Thyroid gland (tissue), 4 donors: ENCODE results near the gene PGBD5.

Source experiments
- POLR2A ChIP-seq, 2 donors: fragments of 450-650 bp; IDR thresholded peaks; one replicate each; pipeline ENCODE4 v1.6.1; 2017; ENCODE audit warnings: antibody characterized with exemption in 2 of 2, mild to moderate bottlenecking in 2 of 2, moderate library complexity in 1 of 2
- TF ChIP-seq, protein P1 (sequence below), 6 experiments: fragments of 200-600 bp in 3 of 6; fragments of 450-650 bp in 3 of 6; sonication (generic) in 3 of 6; IDR thresholded peaks; one replicate each; pipeline ENCODE4 v1.5.1; 2016 to 2019; ENCODE audit warnings: antibody characterized with exemption in 6 of 6, mild to moderate bottlenecking in 2 of 6, inconsistent platforms in 1 of 6, moderate library complexity in 1 of 6

DNA sequence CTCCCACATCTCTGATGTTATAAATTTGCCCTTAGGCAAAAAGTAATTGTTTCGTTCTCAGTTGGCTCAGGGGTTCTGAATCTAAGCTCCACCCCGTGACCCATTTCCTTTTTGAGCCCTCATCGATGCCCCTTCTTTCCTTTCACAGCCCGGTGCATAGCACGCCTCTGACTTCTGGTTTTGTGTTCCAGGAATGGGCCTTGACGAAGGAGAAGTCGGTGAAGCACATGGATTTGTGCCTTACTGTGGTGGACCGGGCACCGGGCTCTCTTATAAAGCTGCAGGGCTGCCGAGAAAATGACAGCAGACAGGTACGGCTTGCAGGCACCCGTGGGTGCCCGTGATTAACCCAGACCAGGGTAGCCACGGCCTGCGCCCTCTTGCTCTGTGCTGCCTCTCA lies 151.9 kb downstream of the PGBD5 start:
- TF ChIP-seq, protein P1, sequence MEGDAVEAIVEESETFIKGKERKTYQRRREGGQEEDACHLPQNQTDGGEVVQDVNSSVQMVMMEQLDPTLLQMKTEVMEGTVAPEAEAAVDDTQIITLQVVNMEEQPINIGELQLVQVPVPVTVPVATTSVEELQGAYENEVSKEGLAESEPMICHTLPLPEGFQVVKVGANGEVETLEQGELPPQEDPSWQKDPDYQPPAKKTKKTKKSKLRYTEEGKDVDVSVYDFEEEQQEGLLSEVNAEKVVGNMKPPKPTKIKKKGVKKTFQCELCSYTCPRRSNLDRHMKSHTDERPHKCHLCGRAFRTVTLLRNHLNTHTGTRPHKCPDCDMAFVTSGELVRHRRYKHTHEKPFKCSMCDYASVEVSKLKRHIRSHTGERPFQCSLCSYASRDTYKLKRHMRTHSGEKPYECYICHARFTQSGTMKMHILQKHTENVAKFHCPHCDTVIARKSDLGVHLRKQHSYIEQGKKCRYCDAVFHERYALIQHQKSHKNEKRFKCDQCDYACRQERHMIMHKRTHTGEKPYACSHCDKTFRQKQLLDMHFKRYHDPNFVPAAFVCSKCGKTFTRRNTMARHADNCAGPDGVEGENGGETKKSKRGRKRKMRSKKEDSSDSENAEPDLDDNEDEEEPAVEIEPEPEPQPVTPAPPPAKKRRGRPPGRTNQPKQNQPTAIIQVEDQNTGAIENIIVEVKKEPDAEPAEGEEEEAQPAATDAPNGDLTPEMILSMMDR (IDR thresholded peaks at IDR 0.05): no peak
- no peak for TF ChIP-seq POLR2A (IDR thresholded peaks at IDR 0.05)
